Measurements from ENCODE around the gene VAC14.

The VAC14 gene

DNA sequence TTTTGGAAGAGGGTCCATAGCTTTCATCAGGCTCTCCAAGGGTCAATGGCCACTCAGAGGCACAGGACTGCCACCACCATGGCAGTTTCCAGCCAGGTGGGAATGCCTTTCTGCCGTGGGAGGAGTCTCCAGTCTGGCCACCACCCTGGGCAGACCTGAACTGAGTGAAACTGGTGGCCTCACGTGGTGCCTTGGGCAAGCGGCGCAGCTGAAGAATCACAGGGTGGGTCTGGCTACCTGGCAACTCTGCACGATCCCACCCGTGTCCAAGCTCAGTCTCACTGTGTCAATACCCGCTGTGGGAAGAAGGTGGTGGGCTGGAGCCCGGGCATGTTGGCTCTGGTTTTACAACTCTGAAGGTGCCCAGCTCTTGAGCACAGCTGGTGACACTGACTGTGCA, 31.8 kb downstream of the VAC14 start:
- H3K4me3 ChIP-seq (ENCODE audit: low read depth, low read length), result no peak overlapping the region
- TF ChIP-seq, protein P1, sequence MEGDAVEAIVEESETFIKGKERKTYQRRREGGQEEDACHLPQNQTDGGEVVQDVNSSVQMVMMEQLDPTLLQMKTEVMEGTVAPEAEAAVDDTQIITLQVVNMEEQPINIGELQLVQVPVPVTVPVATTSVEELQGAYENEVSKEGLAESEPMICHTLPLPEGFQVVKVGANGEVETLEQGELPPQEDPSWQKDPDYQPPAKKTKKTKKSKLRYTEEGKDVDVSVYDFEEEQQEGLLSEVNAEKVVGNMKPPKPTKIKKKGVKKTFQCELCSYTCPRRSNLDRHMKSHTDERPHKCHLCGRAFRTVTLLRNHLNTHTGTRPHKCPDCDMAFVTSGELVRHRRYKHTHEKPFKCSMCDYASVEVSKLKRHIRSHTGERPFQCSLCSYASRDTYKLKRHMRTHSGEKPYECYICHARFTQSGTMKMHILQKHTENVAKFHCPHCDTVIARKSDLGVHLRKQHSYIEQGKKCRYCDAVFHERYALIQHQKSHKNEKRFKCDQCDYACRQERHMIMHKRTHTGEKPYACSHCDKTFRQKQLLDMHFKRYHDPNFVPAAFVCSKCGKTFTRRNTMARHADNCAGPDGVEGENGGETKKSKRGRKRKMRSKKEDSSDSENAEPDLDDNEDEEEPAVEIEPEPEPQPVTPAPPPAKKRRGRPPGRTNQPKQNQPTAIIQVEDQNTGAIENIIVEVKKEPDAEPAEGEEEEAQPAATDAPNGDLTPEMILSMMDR (IDR thresholded peaks at IDR 0.05; ENCODE audit: borderline replicate concordance, insufficient read depth, low read depth, low read length), result no peak

GRCh38 chr16:70768203-70768580, 32.8 kb downstream of the VAC14 start:
- H3K4me3 ChIP-seq (ENCODE audit: low read depth, low read length), result no peak overlapping the region
- TF ChIP-seq, protein P1 (IDR thresholded peaks at IDR 0.05; ENCODE audit: borderline replicate concordance, insufficient read depth, low read depth, low read length), result no peak

DNA sequence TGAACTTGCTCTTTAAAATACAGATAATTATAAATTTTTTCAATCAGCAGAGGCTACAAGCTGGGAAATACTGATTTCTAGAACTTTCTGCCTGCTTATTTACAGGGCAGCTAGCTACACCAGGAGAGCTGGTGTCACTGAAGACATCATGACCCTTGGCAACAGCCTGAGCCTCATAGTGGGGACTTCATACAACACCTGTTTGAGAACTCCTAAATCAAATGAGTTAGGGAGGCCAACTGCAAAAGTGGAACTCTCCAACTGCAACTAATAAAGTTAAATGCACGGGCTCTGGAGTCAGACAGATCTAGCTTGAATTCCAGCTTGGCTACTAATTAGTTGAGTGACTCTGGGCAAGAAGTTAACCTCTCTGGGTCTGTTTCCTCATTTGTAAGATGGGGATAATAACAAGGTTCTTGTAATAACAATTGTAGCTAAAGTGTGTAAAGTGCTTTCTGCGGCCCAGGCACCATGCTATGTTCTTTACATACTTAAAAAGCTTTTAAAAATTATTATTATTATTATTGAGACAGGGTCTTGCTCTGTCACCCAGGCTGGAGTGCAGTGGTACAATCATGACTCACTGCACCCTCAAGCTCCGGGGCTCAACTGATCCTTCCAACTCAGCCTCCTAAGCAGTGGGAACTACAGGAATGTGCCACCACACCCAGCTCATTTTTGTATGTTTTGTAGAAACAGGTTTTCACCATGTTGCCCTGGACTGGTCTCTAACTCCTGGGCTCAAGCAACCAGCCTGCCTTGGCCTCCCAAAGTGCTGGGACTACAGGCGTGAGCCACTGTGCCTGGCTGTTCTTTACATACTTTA, 33.4 kb downstream of the VAC14 start:
- TF ChIP-seq, protein P1 (IDR thresholded peaks at IDR 0.05; ENCODE audit: borderline replicate concordance, insufficient read depth, low read depth, low read length), result no peak
- H3K4me3 ChIP-seq (ENCODE audit: low read depth, low read length), result no peak overlapping the region

GRCh38 chr16:70766658-70767057, 34.3 kb downstream of the VAC14 start:
- TF ChIP-seq, protein P1 (IDR thresholded peaks at IDR 0.05; ENCODE audit: borderline replicate concordance, insufficient read depth, low read depth, low read length), result no peak
- no peak overlapping the region for H3K4me3 ChIP-seq (ENCODE audit: low read depth, low read length)

- no peak overlapping the region for H3K4me3 ChIP-seq (ENCODE audit: low read depth, low read length)
- TF ChIP-seq, protein P1 (IDR thresholded peaks at IDR 0.05; ENCODE audit: borderline replicate concordance, insufficient read depth, low read depth, low read length), result no peak
These were observed 34.8 kb downstream of the VAC14 start for GRCh38 chr16:70766176-70766575.

- TF ChIP-seq, protein P1 (IDR thresholded peaks at IDR 0.05; ENCODE audit: borderline replicate concordance, insufficient read depth, low read depth, low read length), result no peak
- H3K4me3 ChIP-seq (ENCODE audit: low read depth, low read length), result no peak overlapping the region
These were observed 35.5 kb downstream of the VAC14 start for GRCh38 chr16:70765491-70765890.

DNA sequence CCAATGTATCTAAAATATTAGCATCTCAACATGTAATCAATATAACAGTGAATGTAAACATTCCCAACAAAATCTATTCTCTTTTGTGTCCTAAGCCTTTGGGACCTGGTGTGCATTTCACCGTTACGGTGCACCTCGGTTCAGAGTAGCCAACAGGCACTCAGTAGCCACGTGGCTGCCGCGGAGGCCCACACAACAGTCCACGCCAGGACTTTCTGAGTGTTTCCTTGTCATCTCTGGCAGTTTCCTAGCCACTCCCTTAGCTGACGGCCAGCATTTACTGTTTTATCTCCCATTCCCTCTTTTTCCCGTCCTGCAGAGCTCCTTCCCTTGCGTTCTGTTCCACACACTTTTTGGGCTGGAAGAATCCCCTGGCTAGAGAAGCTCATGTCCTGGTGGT, 36.3 kb downstream of the VAC14 start:
- H3K4me3 ChIP-seq (ENCODE audit: low read depth, low read length), result no peak overlapping the region
- TF ChIP-seq, protein P1 (IDR thresholded peaks at IDR 0.05; ENCODE audit: borderline replicate concordance, insufficient read depth, low read depth, low read length), result no peak

Measured in GM12875 (cell line).